Esophagus squamous epithelium (tissue), 4 donors: Measurements from ENCODE around the gene RAPGEF1.

Experiments
- CTCF ChIP-seq, 6 experiments: fragments of 450-650 bp in 4 of 6; fragments of 200-600 bp in 2 of 6; sonication (generic) in 2 of 6; IDR thresholded peaks; one replicate each; pipeline ENCODE4 v1.5.1; 2016 to 2019; ENCODE audit warnings: antibody characterized with exemption in 6 of 6, mild to moderate bottlenecking in 4 of 6, moderate library complexity in 4 of 6
- POLR2A ChIP-seq, 4 donors: fragments of 450-650 bp; IDR thresholded peaks; one replicate each; pipeline ENCODE4 v1.6.1; 2017; ENCODE audit warnings: antibody characterized with exemption in 4 of 4, mild to moderate bottlenecking in 4 of 4, moderate library complexity in 3 of 4

- no peak for TF ChIP-seq CTCF (IDR thresholded peaks at IDR 0.05)
- TF ChIP-seq POLR2A (IDR thresholded peaks at IDR 0.05) = no peak
Measured at GRCh38 chr9:131745610-131746009, 5.7 kb upstream of the RAPGEF1 start.
